NCI-H2171 treated with DMSO at 0.1 percent for 48 hours (cell line): ENCODE measurements around the gene BHLHE40.
A peak's percentile ranks its signal among the peaks of the same experiment; 100 is the strongest.
"Not testable (repeated sequence)": the region's sequence is repeated elsewhere in the genome, so short reads cannot be mapped to it uniquely, and the experiment has no call there.

Source experiments
- DNase-seq: peaks from one replicate; lab custom pipeline; 2025; lab: John Stamatoyannopoulos, UW

Gene BHLHE40

GRCh38 chr3:4961865-4962264 is 17.4 kb upstream of the BHLHE40 start:
- not testable (repeated sequence) for DNase-seq

- DNase-seq: no peak
Measured at GRCh38 chr3:4963669-4964570, 15.3 kb upstream of the BHLHE40 start.

GRCh38 chr3:4966006-4966405 is 13.2 kb upstream of the BHLHE40 start:
- not testable (repeated sequence) for DNase-seq

- not testable (repeated sequence) for DNase-seq
Measured at GRCh38 chr3:4967683-4968082, 11.6 kb upstream of the BHLHE40 start.

- DNase-seq: not testable (repeated sequence)
Measured at GRCh38 chr3:4971437-4971836, 7.8 kb upstream of the BHLHE40 start.

GRCh38 chr3:4971838-4972237 is 7.4 kb upstream of the BHLHE40 start:
- DNase-seq: no peak

- no peak for DNase-seq
Measured at GRCh38 chr3:4972652-4973643, 6.3 kb upstream of the BHLHE40 start.

GRCh38 chr3:4974154-4974553 is 5.1 kb upstream of the BHLHE40 start:
- DNase-seq: no peak

- DNase-seq: peak; percentile 0
Measured at GRCh38 chr3:4976109-4976508, 3.1 kb upstream of the BHLHE40 start.

- DNase-seq: no peak
Measured at GRCh38 chr3:4977001-4977852, 2.0 kb upstream of the BHLHE40 start.

GRCh38 chr3:4977853-4978203 is 1.4 kb upstream of the BHLHE40 start:
- peak; percentile 12 for DNase-seq

GRCh38 chr3:4978204-4978965 is 852 bp upstream of the BHLHE40 start:
- DNase-seq: peak; percentile 36

GRCh38 chr3:4978966-4979427 is 240 bp upstream of the BHLHE40 start:
- peak; percentile 27 for DNase-seq

GRCh38 chr3:4980229-4981203 is 1.3 kb downstream of the BHLHE40 start:
- DNase-seq: peak; percentile 22

- DNase-seq: no peak
Measured at GRCh38 chr3:4981294-4981664, 2.0 kb downstream of the BHLHE40 start.

- DNase-seq: no peak
Measured at GRCh38 chr3:4981665-4982494, 2.6 kb downstream of the BHLHE40 start.

- DNase-seq: no peak
Measured at GRCh38 chr3:4982773-4983738, 3.8 kb downstream of the BHLHE40 start.
